Retinal pigment epithelial cell (primary cell): ENCODE measurements around the gene UNC13B.

Experiments
- DNase-seq: peaks from one replicate; pipeline ENCODE4 v3.0.0-alpha.2; 2010; ENCODE audit warnings: low read depth
- H3K4me3 ChIP-seq: 2 replicates; pipeline ENCODE4 v1.5.1; 2011; ENCODE audit warnings: mild to moderate bottlenecking, low read length, control low read depth, moderate library complexity
- TF ChIP-seq, protein P1 (sequence below): conservative IDR thresholded peaks from 2 replicates; pipeline ENCODE4 v1.5.1; 2011; ENCODE audit warnings: low read depth, low read length, control low read depth, inconsistent platforms

The UNC13B gene

DNA sequence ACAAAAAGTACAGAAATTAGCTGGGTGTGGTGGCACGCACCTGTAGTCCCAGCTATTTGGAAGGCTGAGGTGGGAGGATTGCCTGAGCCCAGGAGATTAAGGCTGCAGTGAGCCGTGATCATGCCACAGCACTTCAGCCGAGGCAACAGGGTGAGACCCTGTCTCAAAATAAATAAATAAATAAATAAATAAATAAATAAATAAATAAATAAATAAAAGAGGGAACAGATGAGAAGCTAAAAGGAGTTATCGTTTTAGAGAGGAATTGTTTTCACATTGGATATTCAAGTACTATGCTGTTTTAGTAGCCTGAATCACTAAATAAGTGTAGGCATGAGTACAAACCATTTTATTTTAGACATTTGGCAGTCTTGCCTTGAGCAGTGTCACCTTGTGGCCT, 151.7 kb downstream of the UNC13B start:
- no peak for DNase-seq
- H3K4me3 ChIP-seq: no peak overlapping the region
- TF ChIP-seq, protein P1, sequence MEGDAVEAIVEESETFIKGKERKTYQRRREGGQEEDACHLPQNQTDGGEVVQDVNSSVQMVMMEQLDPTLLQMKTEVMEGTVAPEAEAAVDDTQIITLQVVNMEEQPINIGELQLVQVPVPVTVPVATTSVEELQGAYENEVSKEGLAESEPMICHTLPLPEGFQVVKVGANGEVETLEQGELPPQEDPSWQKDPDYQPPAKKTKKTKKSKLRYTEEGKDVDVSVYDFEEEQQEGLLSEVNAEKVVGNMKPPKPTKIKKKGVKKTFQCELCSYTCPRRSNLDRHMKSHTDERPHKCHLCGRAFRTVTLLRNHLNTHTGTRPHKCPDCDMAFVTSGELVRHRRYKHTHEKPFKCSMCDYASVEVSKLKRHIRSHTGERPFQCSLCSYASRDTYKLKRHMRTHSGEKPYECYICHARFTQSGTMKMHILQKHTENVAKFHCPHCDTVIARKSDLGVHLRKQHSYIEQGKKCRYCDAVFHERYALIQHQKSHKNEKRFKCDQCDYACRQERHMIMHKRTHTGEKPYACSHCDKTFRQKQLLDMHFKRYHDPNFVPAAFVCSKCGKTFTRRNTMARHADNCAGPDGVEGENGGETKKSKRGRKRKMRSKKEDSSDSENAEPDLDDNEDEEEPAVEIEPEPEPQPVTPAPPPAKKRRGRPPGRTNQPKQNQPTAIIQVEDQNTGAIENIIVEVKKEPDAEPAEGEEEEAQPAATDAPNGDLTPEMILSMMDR: no peak

DNA sequence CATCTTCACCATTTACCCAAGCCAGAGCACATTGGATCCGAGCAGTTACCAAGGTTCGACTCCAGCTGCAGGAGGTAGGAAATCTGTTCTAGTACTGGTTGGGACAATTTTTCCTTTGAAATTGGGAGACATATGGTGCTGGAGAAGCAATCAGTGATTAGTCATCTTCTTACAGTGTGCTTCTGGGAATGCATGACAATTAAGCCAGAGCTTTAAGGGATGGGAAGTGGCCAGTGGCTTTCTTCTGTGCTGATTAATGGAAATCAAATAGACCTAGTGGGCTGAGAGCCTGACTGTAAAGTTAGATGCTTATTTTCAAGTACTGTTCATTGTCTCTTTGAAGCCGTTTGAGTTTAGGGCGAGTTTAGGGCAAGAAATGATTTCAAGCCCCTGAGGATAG, 152.1 kb downstream of the UNC13B start:
- TF ChIP-seq, protein P1: no peak
- no peak overlapping the region for H3K4me3 ChIP-seq
- DNase-seq: no peak

DNA sequence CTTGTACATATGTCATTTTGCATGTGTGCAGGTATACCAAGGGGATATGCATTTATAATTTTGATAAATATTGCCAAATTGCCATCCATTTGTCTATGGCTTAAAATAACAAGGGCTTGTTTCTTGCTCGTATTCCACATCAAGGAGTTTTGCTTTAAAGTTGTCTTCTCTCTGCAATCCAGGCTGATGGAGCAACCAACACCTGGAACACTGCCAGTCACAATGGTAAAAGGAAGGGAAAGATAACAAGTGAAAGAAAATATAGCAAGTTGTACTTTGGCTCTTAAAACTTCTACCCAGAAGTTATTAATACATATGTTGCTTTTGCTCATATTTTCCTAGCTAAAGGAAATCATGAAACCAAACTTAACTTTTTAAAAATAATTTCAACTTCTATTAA, 156.9 kb downstream of the UNC13B start:
- DNase-seq: no peak
- H3K4me3 ChIP-seq: no peak overlapping the region
- TF ChIP-seq, protein P1: no peak

DNA sequence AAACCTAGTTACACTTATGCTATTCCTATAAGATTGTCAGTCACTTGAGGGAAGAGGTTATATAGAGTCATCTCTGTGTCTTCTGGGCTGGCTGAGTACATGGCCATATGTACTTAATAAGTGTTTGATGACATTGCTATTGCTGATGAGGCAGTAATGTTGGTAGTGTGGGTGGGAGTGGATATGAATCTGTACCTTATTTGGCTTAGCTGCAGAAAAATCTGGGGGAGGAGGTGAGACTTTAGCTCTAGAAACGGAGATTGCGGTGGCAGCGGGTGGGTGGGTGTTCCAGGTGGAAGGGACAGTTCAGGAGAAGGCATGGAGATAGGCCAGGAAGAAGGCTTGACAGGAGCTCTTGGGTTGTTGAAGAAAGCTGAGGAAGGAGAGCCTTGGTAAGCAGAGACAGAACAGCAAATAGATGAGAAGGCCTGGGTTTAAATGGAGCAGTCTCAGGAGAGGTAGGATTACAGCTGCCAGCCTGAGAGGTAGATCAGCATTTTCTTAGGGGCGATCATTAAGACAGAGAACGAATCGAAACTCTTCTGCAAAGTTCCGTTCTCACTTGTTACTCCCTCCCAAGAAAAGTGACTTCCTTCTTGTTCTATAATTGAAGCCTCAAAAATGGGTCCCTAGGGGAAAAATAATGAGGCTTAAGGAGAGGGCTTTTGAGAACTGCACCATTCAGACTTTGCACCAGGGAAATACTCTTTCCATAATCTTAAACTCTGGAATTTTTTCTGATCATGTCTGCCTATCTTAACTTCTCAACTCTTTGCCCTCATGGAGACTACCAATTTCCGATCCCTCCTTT, 160.5 kb downstream of the UNC13B start:
- no peak overlapping the region for H3K4me3 ChIP-seq
- TF ChIP-seq, protein P1: no peak
- no peak for DNase-seq

DNA sequence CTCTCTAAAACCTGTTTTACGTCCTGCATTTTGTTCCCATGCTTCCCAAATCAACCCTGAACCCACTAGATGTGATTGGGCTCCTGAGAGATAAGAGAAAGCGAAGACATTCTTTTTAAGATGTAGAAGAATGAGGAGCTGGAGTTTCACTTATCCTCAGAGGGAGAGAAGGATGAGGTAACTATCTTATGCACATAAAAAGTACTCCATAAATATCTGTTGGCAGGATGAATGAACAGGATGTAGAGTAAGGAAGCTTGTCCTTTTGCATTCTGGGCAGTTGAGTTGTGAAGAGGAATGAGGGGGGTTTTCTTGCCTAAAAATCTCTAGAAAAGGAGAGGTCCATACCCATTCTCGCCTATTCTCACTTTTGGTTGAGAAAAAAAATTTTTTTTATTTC, 163.2 kb downstream of the UNC13B start:
- DNase-seq: no peak
- H3K4me3 ChIP-seq: no peak overlapping the region
- TF ChIP-seq, protein P1: no peak

DNA sequence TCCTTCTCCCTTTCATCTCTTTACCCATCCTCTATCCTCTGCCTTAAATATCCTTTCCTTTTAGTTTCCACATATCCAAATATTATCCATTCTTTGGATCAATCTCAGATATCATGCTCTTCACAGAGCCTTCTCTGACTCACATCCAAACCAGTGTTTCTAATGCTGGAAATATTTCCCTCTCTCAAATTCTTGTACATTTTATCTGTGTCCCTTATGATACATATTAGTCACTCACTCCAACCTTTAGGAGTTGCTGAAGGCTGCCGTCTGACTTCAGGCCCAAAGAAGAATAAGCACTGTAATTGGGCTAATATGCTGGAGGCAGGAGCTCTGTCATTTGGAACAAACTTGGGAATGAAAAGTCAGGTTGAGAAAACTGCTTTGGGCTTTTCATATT, 171.7 kb downstream of the UNC13B start:
- H3K4me3 ChIP-seq: no peak overlapping the region
- TF ChIP-seq, protein P1: no peak
- no peak for DNase-seq

DNA sequence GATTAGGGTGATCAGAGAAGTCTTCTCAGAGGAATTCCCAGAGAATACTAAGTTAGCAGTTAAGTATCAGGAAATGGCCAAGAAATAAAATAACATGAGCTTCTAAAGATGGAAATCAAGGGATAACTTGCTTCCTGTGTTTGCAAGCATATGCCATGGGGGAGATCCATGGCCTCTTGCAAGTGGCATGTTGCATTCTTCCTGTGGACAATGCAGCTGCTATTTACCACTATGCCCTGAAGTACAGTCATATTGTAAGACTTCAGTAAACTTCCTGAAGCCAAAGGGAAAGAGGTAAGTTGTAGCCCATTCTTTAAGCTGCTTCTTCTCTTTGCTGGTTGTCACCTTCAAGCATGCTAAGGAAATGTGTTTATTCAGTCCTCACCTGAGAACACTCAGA, 173.4 kb downstream of the UNC13B start:
- H3K4me3 ChIP-seq: no peak overlapping the region
- DNase-seq: no peak
- TF ChIP-seq, protein P1: no peak
